Dermis blood vessel endothelial cell (primary cell): Measurements from ENCODE around the gene GIGYF2. TPM values are rescaled to one million over a fixed set of nuclear protein-coding genes. Genes with fewer than 3 reads are reported as not detected.

ENCODE experiments used
- DNase-seq: peaks from one replicate; pipeline ENCODE4 v3.0.0; 2010
- total RNA-seq: library from RNA; depleted of rRNA; stranded (reverse); fragments of >200 nt; gene quantifications from 2 replicates; pipeline ENCODE4 v1.2.3, GENCODE V29; 2014

Gene GIGYF2
- total RNA-seq, 1 donor from 2014 or later, result 57.2 TPM

- DNase-seq, result no peak
These were observed 185.0 kb downstream of the GIGYF2 start for GRCh38 chr2:232882085-232882484.

GRCh38 chr2:232882505-232883115, 185.5 kb downstream of the GIGYF2 start:
- DNase-seq, result no peak

- no peak for DNase-seq
These were observed 186.1 kb downstream of the GIGYF2 start for GRCh38 chr2:232883116-232883721.

GRCh38 chr2:232884001-232884421, 186.9 kb downstream of the GIGYF2 start:
- DNase-seq, result no peak

- no peak for DNase-seq
These were observed 187.6 kb downstream of the GIGYF2 start for GRCh38 chr2:232884549-232885263.

GRCh38 chr2:232885264-232885961, 188.3 kb downstream of the GIGYF2 start:
- DNase-seq, result no peak

GRCh38 chr2:232886176-232886575, 189.0 kb downstream of the GIGYF2 start:
- DNase-seq, result no peak

- no peak for DNase-seq
These were observed 189.5 kb downstream of the GIGYF2 start for GRCh38 chr2:232886632-232887031.

- peak; percentile 19 for DNase-seq
These were observed 190.2 kb downstream of the GIGYF2 start for GRCh38 chr2:232887171-232887850.

GRCh38 chr2:232888099-232888836, 191.1 kb downstream of the GIGYF2 start:
- no peak for DNase-seq

- DNase-seq, result no peak
These were observed 191.9 kb downstream of the GIGYF2 start for GRCh38 chr2:232888839-232889529.

- no peak for DNase-seq
These were observed 192.8 kb downstream of the GIGYF2 start for GRCh38 chr2:232889876-232890401.

- DNase-seq, result no peak
These were observed 193.4 kb downstream of the GIGYF2 start for GRCh38 chr2:232890536-232890895.

- peak; percentile 29 for DNase-seq
These were observed 193.9 kb downstream of the GIGYF2 start for GRCh38 chr2:232890896-232891601.

GRCh38 chr2:232891621-232892071, 194.5 kb downstream of the GIGYF2 start:
- DNase-seq, result peak; percentile 71

- DNase-seq, result no peak
These were observed 195.1 kb downstream of the GIGYF2 start for GRCh38 chr2:232892221-232892620.

GRCh38 chr2:232892843-232893242, 195.7 kb downstream of the GIGYF2 start:
- DNase-seq, result no peak

- no peak for DNase-seq
These were observed 196.7 kb downstream of the GIGYF2 start for GRCh38 chr2:232893834-232894233.

- no peak for DNase-seq
These were observed 197.1 kb downstream of the GIGYF2 start for GRCh38 chr2:232894251-232894650.

- no peak for DNase-seq
These were observed 197.6 kb downstream of the GIGYF2 start for GRCh38 chr2:232894746-232895145.
